Ishikawa (cell line): ENCODE measurements around the gene GALNT14.

Experiments used
- EGR1 ChIP-seq: IDR thresholded peaks from 2 replicates; pipeline ENCODE4 v1.6.1; 2012
- EP300 ChIP-seq: IDR thresholded peaks from 2 replicates; pipeline ENCODE4 v1.6.1; 2012; ENCODE audit warnings: borderline replicate concordance
- RAD21 ChIP-seq: IDR thresholded peaks from 2 replicates; pipeline ENCODE4 v1.6.1; 2012; ENCODE audit warnings: low read depth
- TAF1 ChIP-seq: IDR thresholded peaks from 2 replicates; pipeline ENCODE4 v1.6.1; 2012; ENCODE audit warnings: low read depth, mild to moderate bottlenecking
- TEAD4 ChIP-seq: IDR thresholded peaks from 2 replicates; pipeline ENCODE4 v1.6.1; 2012
- YY1 ChIP-seq: IDR thresholded peaks from 2 replicates; pipeline ENCODE4 v1.6.1; 2012; ENCODE audit warnings: low read depth
- ZBTB7A ChIP-seq: IDR thresholded peaks from 2 replicates; pipeline ENCODE4 v1.6.1; 2012; ENCODE audit warnings: low read depth
- TF ChIP-seq, protein P1 (sequence below): IDR thresholded peaks from 2 replicates; pipeline ENCODE4 v1.6.1; 2012
- TF ChIP-seq, protein P2 (sequence below): IDR thresholded peaks from 2 replicates; pipeline ENCODE4 v1.6.1; 2012; ENCODE audit warnings: low read depth, mild to moderate bottlenecking

DNA sequence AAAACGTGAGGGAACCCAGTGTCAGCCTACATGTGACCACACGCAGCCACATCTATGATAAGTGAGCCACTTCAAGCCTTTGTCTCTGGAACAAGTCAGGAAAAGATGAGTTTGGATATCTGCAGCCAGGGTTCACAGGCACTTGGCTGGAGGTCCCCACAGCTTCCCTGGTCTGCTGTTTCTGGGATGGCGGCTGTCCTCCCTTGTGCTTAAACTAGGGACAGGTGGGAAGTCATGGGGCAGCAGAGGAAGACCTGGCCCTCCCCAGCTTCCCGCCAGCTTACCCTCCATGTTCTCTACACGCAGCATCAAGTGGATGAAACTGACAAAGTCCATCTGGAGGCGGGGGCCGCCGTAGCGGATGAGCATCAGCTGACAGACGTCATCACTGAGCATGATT lies 38.5 kb upstream of the GALNT14 start:
- TF ChIP-seq TEAD4: no peak
- no peak for TF ChIP-seq YY1
- no peak for TF ChIP-seq EP300
- TF ChIP-seq RAD21: no peak
- TF ChIP-seq, protein P1, sequence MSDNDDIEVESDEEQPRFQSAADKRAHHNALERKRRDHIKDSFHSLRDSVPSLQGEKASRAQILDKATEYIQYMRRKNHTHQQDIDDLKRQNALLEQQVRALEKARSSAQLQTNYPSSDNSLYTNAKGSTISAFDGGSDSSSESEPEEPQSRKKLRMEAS: no peak
- no peak for TF ChIP-seq TAF1
- TF ChIP-seq, protein P2, sequence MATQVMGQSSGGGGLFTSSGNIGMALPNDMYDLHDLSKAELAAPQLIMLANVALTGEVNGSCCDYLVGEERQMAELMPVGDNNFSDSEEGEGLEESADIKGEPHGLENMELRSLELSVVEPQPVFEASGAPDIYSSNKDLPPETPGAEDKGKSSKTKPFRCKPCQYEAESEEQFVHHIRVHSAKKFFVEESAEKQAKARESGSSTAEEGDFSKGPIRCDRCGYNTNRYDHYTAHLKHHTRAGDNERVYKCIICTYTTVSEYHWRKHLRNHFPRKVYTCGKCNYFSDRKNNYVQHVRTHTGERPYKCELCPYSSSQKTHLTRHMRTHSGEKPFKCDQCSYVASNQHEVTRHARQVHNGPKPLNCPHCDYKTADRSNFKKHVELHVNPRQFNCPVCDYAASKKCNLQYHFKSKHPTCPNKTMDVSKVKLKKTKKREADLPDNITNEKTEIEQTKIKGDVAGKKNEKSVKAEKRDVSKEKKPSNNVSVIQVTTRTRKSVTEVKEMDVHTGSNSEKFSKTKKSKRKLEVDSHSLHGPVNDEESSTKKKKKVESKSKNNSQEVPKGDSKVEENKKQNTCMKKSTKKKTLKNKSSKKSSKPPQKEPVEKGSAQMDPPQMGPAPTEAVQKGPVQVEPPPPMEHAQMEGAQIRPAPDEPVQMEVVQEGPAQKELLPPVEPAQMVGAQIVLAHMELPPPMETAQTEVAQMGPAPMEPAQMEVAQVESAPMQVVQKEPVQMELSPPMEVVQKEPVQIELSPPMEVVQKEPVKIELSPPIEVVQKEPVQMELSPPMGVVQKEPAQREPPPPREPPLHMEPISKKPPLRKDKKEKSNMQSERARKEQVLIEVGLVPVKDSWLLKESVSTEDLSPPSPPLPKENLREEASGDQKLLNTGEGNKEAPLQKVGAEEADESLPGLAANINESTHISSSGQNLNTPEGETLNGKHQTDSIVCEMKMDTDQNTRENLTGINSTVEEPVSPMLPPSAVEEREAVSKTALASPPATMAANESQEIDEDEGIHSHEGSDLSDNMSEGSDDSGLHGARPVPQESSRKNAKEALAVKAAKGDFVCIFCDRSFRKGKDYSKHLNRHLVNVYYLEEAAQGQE: no peak
- TF ChIP-seq ZBTB7A: no peak
- TF ChIP-seq EGR1: no peak
